HG03103 (cell line): ENCODE data around the gene IFNL2.

Experiments
- ATAC-seq: cut with Tn5 transposase; IDR thresholded peaks from one replicate; pipeline ENCODE4 v1.9.1; 2021; ENCODE audit warnings: low read depth; ENCODE audit not compliant: unreplicated experiment

Gene IFNL2

GRCh38 chr19:39315933-39316332 lies 47.7 kb downstream of the IFNL2 start:
- no peak for ATAC-seq

GRCh38 chr19:39316627-39317321 lies 48.6 kb downstream of the IFNL2 start:
- no peak for ATAC-seq

- no peak for ATAC-seq
Observed at GRCh38 chr19:39317476-39317875, 49.3 kb downstream of the IFNL2 start.

GRCh38 chr19:39318071-39318470 lies 49.9 kb downstream of the IFNL2 start:
- no peak for ATAC-seq

- ATAC-seq = no peak
Observed at GRCh38 chr19:39318690-39319089, 50.5 kb downstream of the IFNL2 start.

DNA sequence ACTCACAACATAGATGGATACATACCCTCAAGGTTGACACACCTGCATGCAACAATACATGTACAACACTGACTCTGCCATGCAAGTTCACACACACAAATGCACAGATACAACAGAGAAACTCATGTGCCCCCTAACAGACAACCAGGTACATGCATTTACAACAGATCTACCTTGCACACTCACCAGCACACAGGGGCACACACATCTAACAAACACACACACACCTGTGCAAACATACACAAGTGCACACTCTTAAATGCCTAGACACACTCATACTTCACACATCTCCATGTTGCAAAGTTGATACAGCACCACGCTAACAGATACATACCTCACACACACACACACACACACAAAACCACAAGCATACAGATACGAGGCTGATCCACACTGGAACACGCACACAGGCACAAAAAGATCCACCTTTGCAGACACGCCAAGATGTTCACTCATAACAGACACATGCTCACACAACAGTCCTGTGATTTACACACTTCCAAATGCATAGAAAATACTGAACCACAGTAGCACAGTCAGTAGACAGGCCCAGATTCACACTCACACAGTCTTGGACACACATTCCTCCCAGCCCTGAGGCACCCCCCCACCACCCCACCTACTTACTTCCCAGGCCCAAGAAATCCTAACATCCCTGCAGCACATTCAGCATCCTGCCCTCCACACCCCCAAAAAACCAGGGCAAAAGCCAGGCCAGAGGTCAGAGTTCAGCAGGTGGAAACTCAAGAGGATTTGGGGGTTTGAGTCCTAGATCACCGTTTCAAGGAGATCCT lies 51.1 kb downstream of the IFNL2 start:
- no peak for ATAC-seq
